HepG2 (cell line): ENCODE measurements around the gene CHMP1A. TPM values are rescaled to one million over a fixed set of nuclear protein-coding genes. Genes with fewer than 3 reads are reported as not detected.

ENCODE experiments used
- AGO1 ChIP-seq: fragments of 200-400 bp; formaldehyde crosslinking; IDR thresholded peaks from 2 replicates; pipeline ENCODE4 v1.6.1; 2017; ENCODE audit warnings: mild to moderate bottlenecking, low read depth, low read length, moderate library complexity; ENCODE audit not compliant: poor library complexity, severe bottlenecking
- ATF5 ChIP-seq: sonication (generic); formaldehyde crosslinking; IDR thresholded peaks from 2 replicates; pipeline ENCODE4 v1.4.0; 2020; ENCODE audit warnings: mild to moderate bottlenecking, low read depth, missing genetic modification reagents
- ATF7-NPFF ChIP-seq: sonication (generic); formaldehyde crosslinking; IDR thresholded peaks from 2 replicates; pipeline ENCODE4 v1.8.1; 2023; ENCODE audit warnings: mild to moderate bottlenecking, low read depth, missing genetic modification reagents, moderate library complexity
- CENPX ChIP-seq: sonication (generic); formaldehyde crosslinking; IDR thresholded peaks from 2 replicates; pipeline ENCODE4 v1.9.0; 2021; ENCODE audit warnings: mild to moderate bottlenecking, missing genetic modification reagents, moderate library complexity
- DNMT1 ChIP-seq: sonication (generic); formaldehyde crosslinking; IDR thresholded peaks from 2 replicates; pipeline ENCODE4 v1.5.1; 2020; ENCODE audit warnings: mild to moderate bottlenecking, missing genetic modification reagents
- ELF3 ChIP-seq: IDR thresholded peaks from 2 replicates; pipeline ENCODE4 v1.6.1; 2016; ENCODE audit warnings: missing genetic modification reagents, missing compliant biosample characterization
- GZF1 ChIP-seq: sonication (generic); formaldehyde crosslinking; IDR thresholded peaks from 2 replicates; pipeline ENCODE4 v1.5.1; 2020; ENCODE audit warnings: mild to moderate bottlenecking, missing genetic modification reagents
- THYN1 ChIP-seq: sonication (generic); formaldehyde crosslinking; IDR thresholded peaks from 2 replicates; pipeline ENCODE4 v1.8.1; 2023; ENCODE audit warnings: low read depth, mild to moderate bottlenecking, moderate library complexity, missing genetic modification reagents, borderline replicate concordance
- ZFP37 ChIP-seq: sonication (generic); formaldehyde crosslinking; IDR thresholded peaks from 2 replicates; pipeline ENCODE4 v1.4.0; 2020; ENCODE audit warnings: missing genetic modification reagents, borderline replicate concordance
- ZNF138 ChIP-seq: sonication (generic); formaldehyde crosslinking; IDR thresholded peaks from 2 replicates; pipeline ENCODE4 v1.5.0; 2020; ENCODE audit warnings: mild to moderate bottlenecking, low read depth, missing genetic modification reagents
- ZNF253 ChIP-seq: sonication (generic); formaldehyde crosslinking; IDR thresholded peaks from 2 replicates; pipeline ENCODE4 v1.8.0; 2022; ENCODE audit warnings: mild to moderate bottlenecking, missing genetic modification reagents, borderline replicate concordance
- ZNF431 ChIP-seq: sonication (generic); formaldehyde crosslinking; IDR thresholded peaks from 2 replicates; pipeline ENCODE4 v1.9.0; 2022; ENCODE audit warnings: missing genetic modification reagents, low read depth, mild to moderate bottlenecking, borderline replicate concordance
- ZNF841 ChIP-seq: sonication (generic); formaldehyde crosslinking; IDR thresholded peaks from 2 replicates; pipeline ENCODE4 v1.8.1; 2023; ENCODE audit warnings: missing genetic modification reagents, borderline replicate concordance
- polyA plus RNA-seq, 8 experiments: library from polyadenylated mRNA; depleted of rRNA in 3 of 8; stranded (reverse) in 7 of 8; unstranded in 1 of 8; fragments of >200 nt; fragmentation: Illumina TruSeq in 4 of 8; extraction: Trizol in 4 of 8; gene quantifications; 2 replicates each; pipeline versions ENCODE4 v1.2.1 to v1.2.3, GENCODE V29; 2011 to 2016; ENCODE audit warnings: low read depth in 4 of 8, missing spikeins in 1 of 8, mixed read lengths in 1 of 8; ENCODE audit not compliant: insufficient read depth in 1 of 8
- total RNA-seq, 5 experiments: library from RNA; depleted of rRNA; stranded (reverse); fragments of >200 nt; fragmentation: Illumina TruSeq; extraction: Trizol; gene quantifications; 2 replicates each; pipeline ENCODE4 v1.2.3, GENCODE V29; 2016; ENCODE audit warnings: low read depth in 1 of 5
- TF ChIP-seq, protein P1 (sequence below), 2 experiments: sonication (generic) in 1 of 2; formaldehyde crosslinking in 1 of 2; IDR thresholded peaks; 2 replicates each; pipeline versions ENCODE4 v1.4.0 to v1.6.1; 2016 to 2020; ENCODE audit warnings: borderline replicate concordance in 1 of 2, low read depth in 1 of 2, mild to moderate bottlenecking in 1 of 2, missing genetic modification reagents in 1 of 2
- TF ChIP-seq, protein P2 (sequence below): sonication (generic); formaldehyde crosslinking; IDR thresholded peaks from 2 replicates; pipeline ENCODE4 v1.4.0; 2020; ENCODE audit warnings: missing genetic modification reagents
- TF ChIP-seq, protein P3 (sequence below), 2 experiments: sonication (generic) in 1 of 2; formaldehyde crosslinking in 1 of 2; IDR thresholded peaks; 2 replicates each; pipeline versions ENCODE4 v1.4.0 to v1.6.1; 2018 to 2020; ENCODE audit warnings: missing genetic modification reagents in 2 of 2, borderline replicate concordance in 1 of 2, low read depth in 1 of 2, mild to moderate bottlenecking in 1 of 2, missing biosample characterization in 1 of 2
- TF ChIP-seq, protein P4 (sequence below): sonication (generic); formaldehyde crosslinking; IDR thresholded peaks from 2 replicates; pipeline ENCODE4 v1.8.1; 2023; ENCODE audit warnings: missing genetic modification reagents, mild to moderate bottlenecking, borderline replicate concordance

The CHMP1A gene
- total and polyA plus RNA-seq, 2 of the 13 experiments (the other 11 are each of a cell fraction or from before 2014, with no cell fraction given), result 69.4 to 73.3 TPM

- no peak for TF ChIP-seq ATF5 (CRISPR knock-in tag)
- peak; percentile 43; the same call in 1 of the 2 replicates for TF ChIP-seq ZNF253
- TF ChIP-seq DNMT1, result peak; percentile 91; the same call in 1 of the 2 replicates
- peak; percentile 49; the same call in 1 of the 2 replicates for TF ChIP-seq ATF7-NPFF (CRISPR knock-in tag)
- TF ChIP-seq ZNF431, result peak; percentile 47; the same call in 1 of the 2 replicates
- peak; percentile 24 for TF ChIP-seq AGO1
- TF ChIP-seq ZNF138 (CRISPR knock-in tag), result peak; percentile 91; the same call in 1 of the 2 replicates
- TF ChIP-seq, protein P1, sequence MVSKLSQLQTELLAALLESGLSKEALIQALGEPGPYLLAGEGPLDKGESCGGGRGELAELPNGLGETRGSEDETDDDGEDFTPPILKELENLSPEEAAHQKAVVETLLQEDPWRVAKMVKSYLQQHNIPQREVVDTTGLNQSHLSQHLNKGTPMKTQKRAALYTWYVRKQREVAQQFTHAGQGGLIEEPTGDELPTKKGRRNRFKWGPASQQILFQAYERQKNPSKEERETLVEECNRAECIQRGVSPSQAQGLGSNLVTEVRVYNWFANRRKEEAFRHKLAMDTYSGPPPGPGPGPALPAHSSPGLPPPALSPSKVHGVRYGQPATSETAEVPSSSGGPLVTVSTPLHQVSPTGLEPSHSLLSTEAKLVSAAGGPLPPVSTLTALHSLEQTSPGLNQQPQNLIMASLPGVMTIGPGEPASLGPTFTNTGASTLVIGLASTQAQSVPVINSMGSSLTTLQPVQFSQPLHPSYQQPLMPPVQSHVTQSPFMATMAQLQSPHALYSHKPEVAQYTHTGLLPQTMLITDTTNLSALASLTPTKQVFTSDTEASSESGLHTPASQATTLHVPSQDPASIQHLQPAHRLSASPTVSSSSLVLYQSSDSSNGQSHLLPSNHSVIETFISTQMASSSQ (IDR thresholded peaks at IDR 0.05; ENCODE audit: low read depth), result no peak
- TF ChIP-seq, protein P1 (CRISPR knock-in tag; IDR thresholded peaks at IDR 0.05; ENCODE audit: borderline replicate concordance), result no peak
- TF ChIP-seq ZFP37 (CRISPR knock-in tag), result no peak
- no peak for TF ChIP-seq GZF1
- no peak for TF ChIP-seq ZNF841
- peak; percentile 73 for TF ChIP-seq ELF3 (CRISPR knock-in tag)
- TF ChIP-seq, protein P2, sequence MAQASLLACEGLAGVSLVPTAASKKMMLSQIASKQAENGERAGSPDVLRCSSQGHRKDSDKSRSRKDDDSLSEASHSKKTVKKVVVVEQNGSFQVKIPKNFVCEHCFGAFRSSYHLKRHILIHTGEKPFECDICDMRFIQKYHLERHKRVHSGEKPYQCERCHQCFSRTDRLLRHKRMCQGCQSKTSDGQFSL, result no peak
- TF ChIP-seq CENPX (CRISPR knock-in tag), result no peak
- TF ChIP-seq, protein P3, sequence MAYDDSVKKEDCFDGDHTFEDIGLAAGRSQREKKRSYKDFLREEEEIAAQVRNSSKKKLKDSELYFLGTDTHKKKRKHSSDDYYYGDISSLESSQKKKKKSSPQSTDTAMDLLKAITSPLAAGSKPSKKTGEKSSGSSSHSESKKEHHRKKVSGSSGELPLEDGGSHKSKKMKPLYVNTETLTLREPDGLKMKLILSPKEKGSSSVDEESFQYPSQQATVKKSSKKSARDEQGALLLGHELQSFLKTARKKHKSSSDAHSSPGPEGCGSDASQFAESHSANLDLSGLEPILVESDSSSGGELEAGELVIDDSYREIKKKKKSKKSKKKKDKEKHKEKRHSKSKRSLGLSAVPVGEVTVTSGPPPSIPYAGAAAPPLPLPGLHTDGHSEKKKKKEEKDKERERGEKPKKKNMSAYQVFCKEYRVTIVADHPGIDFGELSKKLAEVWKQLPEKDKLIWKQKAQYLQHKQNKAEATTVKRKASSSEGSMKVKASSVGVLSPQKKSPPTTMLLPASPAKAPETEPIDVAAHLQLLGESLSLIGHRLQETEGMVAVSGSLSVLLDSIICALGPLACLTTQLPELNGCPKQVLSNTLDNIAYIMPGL (CRISPR knock-in tag; IDR thresholded peaks at IDR 0.05; ENCODE audit: borderline replicate concordance in 1 of 2, low read depth in 1 of 2), result peak; percentile 90 to 94
- TF ChIP-seq THYN1, result no peak
- TF ChIP-seq, protein P4, sequence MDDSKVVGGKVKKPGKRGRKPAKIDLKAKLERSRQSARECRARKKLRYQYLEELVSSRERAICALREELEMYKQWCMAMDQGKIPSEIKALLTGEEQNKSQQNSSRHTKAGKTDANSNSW (CRISPR knock-in tag), result no peak; the same call in 1 of the 2 replicates
These were observed 43.3 kb upstream of the CHMP1A start (continued) for GRCh38 chr16:89700649-89701424.
